NB4 (cell line): ENCODE measurements around the gene FMNL2.

Experiments
- CTCF ChIP-seq: IDR thresholded peaks from one replicate; pipeline ENCODE4 v1.5.1; 2012; ENCODE audit warnings: low read depth, low read length
- POLR2A ChIP-seq: IDR thresholded peaks from 2 replicates; pipeline ENCODE4 v1.6.1; 2011; ENCODE audit warnings: mild to moderate bottlenecking; ENCODE audit not compliant: insufficient read length; ENCODE audit errors: extremely low read depth

- no peak for TF ChIP-seq CTCF
- no peak for TF ChIP-seq POLR2A
These were observed 267.8 kb downstream of the FMNL2 start for GRCh38 chr2:152602750-152603149.
